ENCODE measurements around the gene ROBO2.

Gene ROBO2

DNA sequence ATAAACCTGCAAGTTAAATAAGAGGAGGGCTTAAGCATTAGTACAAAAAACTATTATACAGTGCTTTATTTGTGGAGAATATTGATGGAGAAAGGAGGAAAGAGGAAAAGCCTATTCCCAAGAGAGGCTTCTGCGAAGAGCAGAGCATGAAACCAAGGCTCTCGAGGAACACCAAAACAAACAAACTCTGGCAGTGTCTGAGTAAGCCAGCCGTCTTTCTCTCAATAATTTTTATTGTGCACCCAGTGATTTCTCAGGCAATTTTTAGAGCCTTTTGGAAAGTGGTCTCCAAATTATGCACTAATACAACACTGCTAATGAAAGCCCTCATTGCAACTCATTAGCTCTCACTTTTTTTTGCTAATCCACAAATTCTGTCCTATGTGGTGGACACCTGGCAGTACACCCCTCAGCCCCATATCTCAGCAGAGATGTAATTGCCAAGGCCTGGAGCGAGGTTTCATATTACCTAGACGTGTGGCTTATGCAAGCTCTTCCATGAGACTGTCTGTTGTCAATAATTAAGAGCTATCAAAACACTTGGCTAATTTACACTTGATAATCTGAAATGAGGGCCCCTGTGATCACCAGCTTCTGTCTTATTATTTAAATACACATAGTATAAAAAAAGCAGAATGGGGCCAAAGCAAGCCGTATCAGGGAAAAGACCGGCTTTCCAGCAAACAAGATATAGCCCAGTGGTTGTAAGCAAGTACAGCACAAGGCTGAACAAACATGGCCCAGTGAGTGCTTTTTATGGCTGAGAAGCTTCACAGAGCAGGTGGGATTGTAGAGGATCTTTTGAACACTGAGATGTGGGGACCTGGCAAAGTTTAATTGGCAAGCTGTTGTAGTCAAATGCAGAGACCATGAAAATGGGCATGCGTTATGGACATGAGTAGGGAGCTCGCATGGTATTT lies 216.9 kb downstream of the ROBO2 start:
- DNase-seq (ENCODE audit: low read depth), result no peak

DNA sequence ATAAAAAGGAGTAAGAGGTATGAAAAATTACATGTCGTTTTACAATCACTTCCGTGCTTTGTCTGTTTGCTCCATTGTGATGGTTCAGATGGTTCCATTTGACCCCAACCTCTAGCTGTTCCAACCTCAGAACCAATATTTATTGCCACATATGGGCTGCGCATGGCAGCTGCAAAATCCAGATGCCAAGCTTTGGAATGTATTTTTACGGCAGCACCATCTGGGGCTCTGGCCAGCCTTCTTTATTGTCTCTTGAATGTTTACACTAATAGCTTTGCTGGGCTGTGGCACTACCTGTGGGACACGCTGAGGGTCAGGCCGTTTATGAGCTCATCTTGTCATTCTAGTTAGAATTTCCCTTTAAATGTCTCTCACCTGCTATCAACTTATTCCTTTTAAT lies 219.8 kb downstream of the ROBO2 start:
- no peak for DNase-seq (ENCODE audit: low read depth)

DNA sequence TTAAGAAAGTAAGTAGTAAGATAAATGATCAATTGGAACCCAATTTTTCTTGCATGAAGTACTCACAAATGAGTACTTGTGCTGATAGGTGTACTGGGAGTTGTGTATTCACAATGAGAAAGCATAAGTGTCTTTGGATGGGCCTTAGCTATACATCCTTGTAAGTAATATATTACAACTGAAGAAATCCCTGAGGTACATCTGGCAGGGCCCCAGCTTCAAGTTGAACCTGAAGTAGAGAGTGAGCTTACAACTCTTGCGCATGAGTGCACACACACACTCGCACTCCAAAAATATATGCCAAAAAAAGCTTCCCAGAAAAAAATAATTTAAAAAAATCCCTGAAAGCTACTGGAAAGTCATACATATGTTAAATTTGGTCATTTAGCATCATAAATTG lies 222.5 kb downstream of the ROBO2 start:
- no peak for DNase-seq (ENCODE audit: low read depth)

DNA sequence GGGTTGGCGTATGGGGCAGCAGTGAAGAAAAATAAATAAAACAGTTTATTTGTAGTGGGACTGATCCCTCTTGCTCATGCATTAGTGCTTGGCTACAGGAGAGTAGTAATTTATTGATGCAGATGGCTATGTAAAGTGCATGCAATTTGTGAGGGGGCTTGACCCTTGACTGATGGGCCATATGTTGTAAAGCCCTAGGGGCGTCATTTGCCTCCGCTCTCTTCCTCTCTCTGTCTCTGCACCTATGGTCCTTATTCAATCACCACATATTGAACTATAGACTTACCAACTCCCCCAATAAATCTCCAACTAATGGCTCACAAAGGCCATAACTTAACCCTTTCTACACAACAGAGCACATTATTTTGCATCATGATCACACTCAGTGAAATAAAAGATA lies 227.7 kb downstream of the ROBO2 start:
- no peak for DNase-seq (ENCODE audit: low read depth)

DNA sequence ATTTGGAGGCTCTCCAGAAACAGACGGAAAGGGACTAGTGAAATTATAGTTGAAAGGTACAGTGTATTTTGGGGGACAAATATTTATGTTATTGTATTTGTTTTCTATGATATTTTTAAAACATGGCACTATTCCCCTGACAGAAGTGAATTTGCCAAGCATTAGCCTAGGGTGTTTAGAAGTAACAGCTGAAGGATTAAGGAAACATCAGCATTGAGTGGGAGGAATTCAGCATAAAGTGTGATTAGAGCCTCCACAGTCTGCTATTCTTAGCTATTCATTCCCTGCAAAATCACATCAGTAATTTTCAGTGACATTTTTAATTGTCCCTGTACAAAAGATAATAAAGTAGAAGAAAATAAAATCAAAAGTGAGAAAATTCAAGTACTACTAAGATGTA lies 231.4 kb downstream of the ROBO2 start:
- DNase-seq (ENCODE audit: low read depth), result no peak

DNA sequence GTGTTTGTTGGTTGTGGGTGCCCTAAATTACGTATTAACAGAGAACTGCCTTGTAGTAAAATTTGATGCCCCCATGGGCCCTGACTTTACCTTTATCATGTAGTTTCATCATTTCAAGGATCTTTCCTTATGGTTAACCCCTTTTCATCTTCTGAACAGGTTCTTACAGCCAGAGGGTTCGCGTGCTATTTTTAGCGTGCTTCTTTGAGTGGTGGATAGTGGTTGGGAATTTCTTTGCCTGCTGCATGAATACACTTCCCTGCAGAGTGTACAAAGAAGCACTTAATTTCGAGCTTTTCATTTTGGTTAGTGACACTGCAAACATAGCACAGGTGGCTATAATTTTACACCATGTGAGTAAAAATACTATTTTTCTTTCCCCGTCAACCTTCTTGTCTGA lies 231.8 kb downstream of the ROBO2 start:
- DNase-seq (ENCODE audit: low read depth), result no peak

DNA sequence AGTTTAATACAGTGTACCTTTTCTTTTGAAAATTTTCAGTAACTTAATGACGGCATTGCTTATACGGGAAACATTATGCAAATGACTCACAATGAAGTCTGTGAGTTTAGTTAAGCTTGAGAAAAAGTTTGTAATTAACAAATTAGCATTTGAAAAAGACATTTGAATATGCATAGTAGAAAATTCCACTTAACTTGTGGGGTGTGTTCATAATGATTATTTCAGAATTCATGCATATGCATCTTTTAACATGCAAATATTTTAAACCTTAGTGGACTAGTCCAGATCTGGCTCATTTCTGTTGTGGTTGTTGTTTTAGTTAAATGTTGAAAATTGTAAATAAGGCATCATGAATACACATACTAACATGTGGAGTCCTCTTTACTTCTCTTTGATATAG lies 239.4 kb downstream of the ROBO2 start:
- DNase-seq (ENCODE audit: low read depth), result no peak

DNA sequence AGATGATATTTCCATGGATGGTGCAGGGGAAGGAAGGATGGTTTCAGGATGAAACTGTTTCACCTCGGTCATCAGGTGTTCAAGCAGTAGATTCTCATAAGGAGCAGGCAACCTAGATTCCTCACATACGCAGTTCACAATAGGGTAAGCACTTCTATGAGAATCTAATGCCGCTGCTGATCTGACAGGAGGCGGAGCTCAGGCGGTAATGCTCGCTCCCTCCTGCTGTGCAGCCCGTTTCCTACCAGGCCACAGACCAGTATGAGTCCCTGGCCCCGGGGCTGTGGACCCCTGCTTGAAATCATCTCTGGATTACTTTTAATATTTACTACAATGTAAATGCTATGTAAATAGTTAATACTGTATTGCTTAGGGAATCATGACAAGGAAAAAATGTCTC lies 241.8 kb downstream of the ROBO2 start:
- DNase-seq (ENCODE audit: low read depth), result no peak

DNA sequence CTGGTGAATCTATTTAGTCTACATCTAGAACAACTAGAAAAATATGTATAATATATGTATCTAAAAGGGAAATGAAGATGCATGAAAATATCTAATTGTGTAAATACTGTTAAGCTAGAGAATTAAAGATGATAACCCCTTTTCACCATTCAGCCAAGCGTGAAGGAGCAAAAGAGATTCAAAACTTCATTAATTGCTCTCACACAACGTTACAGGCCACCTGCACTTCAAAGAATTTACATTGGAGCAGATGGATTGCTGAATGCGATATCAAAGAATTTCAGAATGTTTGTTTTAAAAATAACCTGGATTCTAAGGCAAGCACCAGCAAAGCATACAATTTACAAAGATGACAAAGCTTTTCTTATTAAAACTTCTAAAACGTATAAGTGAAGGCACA lies 243.2 kb downstream of the ROBO2 start:
- no peak for DNase-seq (ENCODE audit: low read depth)

DNA sequence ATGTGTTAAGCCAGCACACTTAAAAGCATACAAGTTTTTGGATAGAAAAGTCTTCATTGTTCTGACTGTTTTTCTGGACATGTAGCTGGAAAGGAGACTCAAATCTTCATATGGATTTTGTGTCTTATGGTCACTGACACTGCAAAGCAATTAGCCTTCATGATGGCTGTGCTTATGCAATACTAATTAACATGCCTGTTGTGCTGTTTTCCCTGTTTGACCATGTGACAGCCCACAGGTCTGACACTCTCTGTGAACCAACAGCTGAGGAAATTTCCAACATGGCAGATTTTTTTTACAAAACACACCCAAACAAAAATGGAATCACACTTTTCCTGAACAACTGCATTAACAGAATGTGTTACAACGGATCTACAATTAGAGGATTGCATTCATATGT lies 248.4 kb downstream of the ROBO2 start:
- DNase-seq (ENCODE audit: low read depth), result no peak

DNA sequence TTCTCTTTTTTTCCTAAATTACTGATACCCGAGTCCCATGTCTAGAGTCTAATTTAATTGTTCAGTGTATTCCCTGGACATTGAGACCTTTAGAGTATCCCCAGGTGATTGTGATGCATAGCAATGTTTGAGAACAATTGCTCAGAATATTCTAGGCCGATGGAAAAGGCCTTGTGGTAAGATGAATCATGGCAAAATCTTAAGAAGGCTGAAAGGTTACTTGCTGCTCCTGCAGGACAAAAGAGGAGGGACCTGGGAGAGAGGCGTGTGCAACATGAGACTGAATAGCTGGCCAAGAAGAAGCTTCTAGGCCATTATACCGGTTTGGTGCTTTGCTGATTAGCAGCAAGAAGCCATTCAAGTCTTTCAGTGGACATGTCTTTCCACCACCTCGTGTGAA lies 256.6 kb downstream of the ROBO2 start:
- DNase-seq (ENCODE audit: low read depth), result no peak

DNA sequence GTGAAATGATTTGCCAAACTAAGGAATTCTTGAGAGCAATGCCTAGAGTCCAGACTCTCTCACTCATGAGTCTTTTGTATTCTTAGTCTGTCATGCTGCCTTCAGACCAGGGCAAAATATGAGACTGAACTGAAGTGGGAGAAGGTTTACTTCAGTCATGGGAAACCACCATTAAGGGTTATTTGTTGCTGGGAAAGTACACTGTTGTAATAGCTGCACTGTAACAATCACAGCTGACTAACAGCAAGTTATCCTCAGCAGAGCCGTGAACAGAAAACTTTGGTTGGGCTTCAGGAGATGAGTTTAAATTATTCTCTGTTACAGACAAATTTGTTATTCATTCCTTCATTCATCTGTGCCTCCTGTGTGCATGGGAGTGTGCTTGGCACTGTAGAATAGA lies 258.5 kb downstream of the ROBO2 start:
- no peak for DNase-seq (ENCODE audit: low read depth)

DNA sequence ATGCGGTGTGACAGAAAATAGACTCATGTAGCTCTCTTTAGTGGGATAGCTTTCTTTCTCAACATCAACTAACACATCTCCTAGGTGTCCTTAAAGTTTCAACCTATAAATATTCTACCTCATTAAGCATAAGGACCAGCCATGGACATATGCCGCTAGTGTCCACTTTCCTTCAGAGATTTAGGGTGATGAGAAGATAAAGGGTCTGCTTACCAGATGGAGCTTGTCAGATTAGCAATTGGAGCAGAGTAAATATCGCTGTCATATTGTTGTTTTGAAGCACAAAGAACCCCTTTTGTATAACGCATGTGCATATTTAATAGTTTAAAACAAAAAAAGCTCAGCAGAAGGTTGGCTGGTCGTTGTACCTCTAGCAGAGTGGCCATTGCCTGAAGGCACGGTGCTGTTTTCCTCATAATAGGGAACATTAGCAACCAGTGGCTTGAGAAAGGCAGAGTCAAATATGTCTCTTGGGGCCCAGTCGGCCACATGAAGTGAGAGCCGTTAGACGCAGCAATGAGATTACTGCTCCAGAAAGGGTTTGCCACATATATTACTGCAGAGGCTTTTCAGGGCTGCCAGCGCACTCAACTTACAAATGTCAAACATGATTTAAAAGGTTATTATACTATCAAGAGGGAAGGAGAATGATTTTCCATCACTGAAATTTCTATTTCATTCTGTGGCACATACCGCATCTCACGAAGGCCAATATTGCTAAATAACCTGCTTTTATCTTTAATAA lies 264.2 kb downstream of the ROBO2 start:
- no peak for DNase-seq (ENCODE audit: low read depth)

DNA sequence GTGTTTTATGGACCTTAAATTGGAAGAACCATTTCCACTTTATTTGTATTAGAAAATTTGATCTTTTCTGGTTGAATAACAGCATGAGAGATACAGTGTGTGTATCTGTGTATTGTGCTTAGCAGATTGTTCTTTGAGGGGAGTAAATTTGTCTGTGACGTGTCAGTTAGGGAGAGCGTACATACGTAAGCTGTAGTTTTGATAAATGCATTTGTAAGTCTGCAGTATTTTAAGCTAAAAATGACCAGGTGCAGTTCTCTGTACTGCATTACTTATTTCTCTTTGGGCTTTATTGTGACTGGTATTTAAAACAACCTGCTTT lies 264.8 kb downstream of the ROBO2 start:
- no peak for DNase-seq (ENCODE audit: low read depth)

DNA sequence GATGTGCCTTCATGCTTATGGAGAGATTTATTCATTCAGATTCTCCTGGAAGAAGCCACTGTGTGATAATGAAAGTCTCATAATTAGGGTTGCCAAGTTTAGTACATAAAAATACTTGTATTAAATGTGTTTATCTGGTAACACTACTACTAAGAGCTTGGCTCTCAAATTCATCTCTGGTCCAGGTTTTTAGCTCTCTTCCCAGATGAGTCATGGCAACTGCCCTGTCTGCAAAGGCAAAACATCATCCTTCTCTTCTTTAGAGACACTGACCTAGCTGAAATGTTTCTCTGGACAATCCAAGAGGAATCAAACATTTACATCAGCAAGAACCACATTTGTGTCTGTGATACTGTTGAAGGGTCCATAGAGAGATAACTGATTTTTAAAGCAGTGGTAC lies 269.6 kb downstream of the ROBO2 start:
- no peak for DNase-seq (ENCODE audit: low read depth)

DNA sequence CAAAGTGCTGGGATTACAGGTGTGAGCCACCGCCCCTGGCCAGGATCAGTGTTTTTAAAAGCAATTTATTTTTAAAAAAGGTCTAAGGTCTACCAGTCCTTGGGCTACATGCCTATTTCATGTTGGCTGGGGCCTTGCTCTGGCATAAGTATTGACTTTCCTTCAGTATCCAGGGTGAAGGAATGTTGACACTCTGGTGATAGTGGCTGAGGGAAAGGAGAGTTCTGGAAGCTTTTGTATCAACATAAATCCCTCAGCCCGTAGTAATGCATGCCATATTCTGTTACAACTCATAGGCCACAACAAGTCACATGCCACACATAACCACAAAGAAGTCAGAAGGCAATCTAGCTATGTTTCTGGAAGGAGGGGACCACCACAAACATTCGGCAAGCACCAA lies 273.9 kb downstream of the ROBO2 start:
- no peak for DNase-seq (ENCODE audit: low read depth)

DNA sequence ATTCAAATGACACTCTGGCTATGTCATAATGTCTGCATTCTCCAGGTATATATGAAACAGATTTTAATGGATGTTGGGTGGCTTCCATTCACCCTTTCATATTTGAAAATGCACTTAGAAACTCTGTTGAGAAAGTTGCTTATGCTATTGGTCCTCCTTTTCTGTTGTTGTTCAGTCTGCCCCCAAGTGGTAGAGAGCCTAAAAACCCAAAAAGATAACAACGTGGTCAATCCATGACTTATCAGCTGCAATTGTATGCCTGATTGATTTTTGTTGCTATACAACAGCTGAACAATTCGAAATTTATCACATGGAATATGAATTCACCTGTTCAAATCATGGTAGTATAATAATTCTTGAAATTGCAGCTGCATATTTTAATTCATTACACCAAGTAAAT lies 279.8 kb downstream of the ROBO2 start:
- DNase-seq (ENCODE audit: low read depth), result peak; percentile 4

DNA sequence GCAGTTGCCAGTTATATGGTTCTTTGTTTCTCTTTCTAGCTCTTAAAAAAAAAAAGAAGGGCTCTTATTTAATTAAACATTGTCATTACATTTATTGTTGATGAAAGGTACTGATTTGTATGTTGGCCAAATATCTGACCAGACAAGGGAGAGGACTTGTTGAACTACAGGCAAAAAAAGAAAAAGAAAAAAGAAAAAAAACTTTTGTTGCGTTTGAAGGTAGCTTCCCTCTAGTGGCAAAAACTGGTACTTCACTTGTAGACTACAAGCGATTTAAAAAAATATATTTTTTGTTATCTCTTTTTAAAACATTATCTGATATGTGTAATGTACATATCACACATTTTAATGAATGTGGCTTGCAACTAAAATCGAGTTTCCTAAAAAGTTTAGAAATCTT lies 280.6 kb downstream of the ROBO2 start:
- DNase-seq (ENCODE audit: low read depth), result peak; percentile 31

DNA sequence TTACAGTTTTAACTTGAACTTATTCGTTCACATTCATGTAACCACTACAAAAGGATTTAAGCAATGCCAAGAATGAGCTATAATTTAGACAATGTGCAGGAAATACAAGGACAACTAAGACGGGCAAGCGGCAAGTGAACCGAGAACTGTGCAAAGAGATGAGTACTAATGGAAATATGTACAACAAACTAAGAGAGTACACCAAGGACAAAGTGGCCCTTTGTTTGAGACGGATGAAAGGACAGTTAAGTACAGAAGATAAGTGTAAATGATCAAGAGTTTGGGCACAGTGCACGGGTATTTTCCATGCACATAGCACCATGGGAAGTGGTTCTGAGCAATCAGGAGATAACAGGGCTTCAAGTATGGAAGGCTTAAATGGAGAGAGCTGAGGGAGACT lies 281.7 kb downstream of the ROBO2 start:
- DNase-seq (ENCODE audit: low read depth), result peak; percentile 24

DNA sequence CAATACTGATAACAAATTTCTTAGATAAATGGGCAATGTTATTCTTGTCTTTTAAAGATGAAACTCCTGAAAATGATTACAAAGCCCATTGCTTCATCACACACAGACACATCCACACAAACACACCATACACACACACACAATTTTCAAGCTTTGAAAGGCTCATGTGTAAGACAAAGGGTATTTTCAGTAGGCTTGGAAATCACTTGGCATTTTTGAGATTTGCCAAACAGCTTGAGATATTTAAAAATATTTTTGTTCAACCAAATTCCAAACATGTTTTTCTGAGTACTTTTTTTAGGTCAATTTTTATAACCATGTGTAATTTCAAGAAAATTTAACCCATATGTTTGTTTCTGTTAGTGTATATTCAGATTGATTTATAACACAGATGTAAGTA lies 283.7 kb downstream of the ROBO2 start:
- no peak for DNase-seq (ENCODE audit: low read depth)

DNA sequence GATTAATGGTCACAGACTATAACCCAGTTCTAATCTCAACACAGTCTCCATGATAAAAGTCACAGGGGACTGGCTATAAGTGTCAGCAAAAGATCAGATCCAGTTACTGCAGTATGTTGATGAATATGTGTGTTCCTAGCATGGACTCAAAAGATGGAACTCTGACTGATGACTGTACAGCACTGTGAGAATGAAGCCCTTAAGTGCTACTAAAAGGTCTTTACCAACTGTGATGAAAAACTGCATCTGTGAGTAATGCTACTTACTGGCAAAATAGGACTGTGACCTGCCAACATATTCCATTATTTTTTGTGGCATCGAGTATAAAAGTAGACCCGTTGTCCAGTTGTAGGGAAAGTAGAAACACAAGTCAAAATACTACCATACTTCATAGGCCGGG lies 284.2 kb downstream of the ROBO2 start:
- no peak for DNase-seq (ENCODE audit: low read depth)

DNA sequence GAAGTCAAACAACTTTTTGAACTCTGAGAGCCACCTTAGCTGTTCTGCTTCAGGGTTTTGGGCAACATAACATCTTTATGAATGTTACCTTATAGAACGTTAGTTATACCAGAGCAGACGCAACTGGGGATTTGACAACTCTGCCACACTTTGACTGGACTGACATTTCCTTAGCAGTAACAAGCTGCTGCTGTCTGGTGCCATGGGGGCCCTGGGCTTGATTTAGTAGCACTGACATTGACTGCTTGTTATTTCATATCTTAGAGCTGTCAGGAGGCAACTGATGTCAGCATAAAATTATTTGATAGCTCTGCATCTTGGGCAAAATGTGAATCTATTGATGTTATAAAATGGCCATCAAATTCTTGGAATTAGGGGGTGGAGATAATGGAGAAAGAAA lies 285.4 kb downstream of the ROBO2 start:
- no peak for DNase-seq (ENCODE audit: low read depth)

DNA sequence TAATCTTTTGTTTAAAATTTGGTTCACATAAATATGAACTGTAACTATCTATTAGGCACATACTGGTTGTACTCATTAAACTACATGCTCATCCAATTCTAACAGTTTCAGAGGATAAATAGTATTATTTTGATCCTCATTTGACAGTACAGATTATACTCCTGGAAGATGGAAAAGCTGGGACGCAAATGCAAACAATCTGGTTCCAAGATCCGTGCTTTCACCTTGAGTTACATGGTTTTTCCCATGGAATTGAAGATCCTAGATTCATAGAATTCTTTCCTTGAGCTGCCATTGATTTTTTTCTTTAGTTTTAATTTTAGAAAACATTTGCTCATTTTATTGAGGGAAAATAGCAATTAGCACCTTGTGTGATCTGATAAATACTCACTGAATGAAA lies 285.8 kb downstream of the ROBO2 start:
- no peak for DNase-seq (ENCODE audit: low read depth)

DNA sequence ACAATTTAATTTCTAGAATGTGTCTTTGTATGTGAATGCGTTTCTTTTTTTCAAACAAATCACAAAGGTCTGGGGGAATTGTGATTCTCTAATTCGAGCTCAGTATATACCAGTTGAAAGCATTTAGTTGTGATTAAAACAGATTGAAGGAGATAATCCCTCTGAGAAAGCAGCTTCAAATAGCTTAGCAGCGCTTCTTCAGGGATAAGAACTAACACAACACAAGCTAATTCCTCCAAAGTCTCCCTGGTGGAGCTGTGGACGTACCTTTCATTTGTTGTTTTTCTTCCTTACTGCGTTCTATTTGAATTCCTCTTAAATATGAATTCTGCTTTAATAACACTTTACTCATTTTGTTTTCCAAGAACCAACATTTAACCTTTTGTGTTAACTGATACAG lies 286.7 kb downstream of the ROBO2 start:
- no peak for DNase-seq (ENCODE audit: low read depth)
